Thymus (tissue), 11 donors: ENCODE data around the gene DBN1. TPM values are rescaled to one million over a fixed set of nuclear protein-coding genes. Genes with fewer than 3 reads are reported as not detected.

Experiments used
- DNase-seq, 9 donors: peaks; one replicate each; pipeline ENCODE4 v3.0.0-alpha.2; 2013; ENCODE audit warnings: low spot score in 9 of 9, low read depth in 6 of 9, missing footprints in 1 of 9
- H3K27ac ChIP-seq, 2 donors: one replicate each; pipeline ENCODE4 v1.5.1; 2013; ENCODE audit warnings: control low read depth in 1 of 2, low read depth in 1 of 2, low read length in 1 of 2, mild to moderate bottlenecking in 1 of 2, moderate library complexity in 1 of 2
- H3K27me3 ChIP-seq, 2 donors: one replicate each; pipeline ENCODE4 v1.5.1; 2013; ENCODE audit warnings: low read length in 1 of 2; ENCODE audit not compliant: control insufficient read depth in 2 of 2, insufficient read depth in 1 of 2
- H3K36me3 ChIP-seq, 2 donors: one replicate each; pipeline ENCODE4 v1.5.1; 2013; ENCODE audit warnings: low read length in 1 of 2, mild to moderate bottlenecking in 1 of 2, moderate library complexity in 1 of 2; ENCODE audit not compliant: control insufficient read depth in 2 of 2, insufficient read depth in 2 of 2
- H3K4me1 ChIP-seq, 2 donors: one replicate each; pipeline ENCODE4 v1.5.1; 2013; ENCODE audit warnings: low read length in 2 of 2; ENCODE audit not compliant: control insufficient read depth in 2 of 2, insufficient read depth in 2 of 2
- H3K4me3 ChIP-seq, 2 donors: one replicate each; pipeline ENCODE4 v1.5.1; 2013; ENCODE audit warnings: low read length in 2 of 2, control low read depth in 1 of 2, mild to moderate bottlenecking in 1 of 2
- H3K9me3 ChIP-seq, 2 donors: one replicate each; pipeline ENCODE4 v1.5.1; 2013; ENCODE audit warnings: low read length in 1 of 2, mild to moderate bottlenecking in 1 of 2; ENCODE audit not compliant: control insufficient read depth in 2 of 2, insufficient read depth in 1 of 2
- WGBS: extraction: QIAGEN DNeasy Blood & Tissue Kit; methylation state at CpG from one replicate; pipeline ENCODE4 v1.1.7; 2013; 5-methylcytosine and 5-hydroxymethylcytosine counted together
- polyA plus RNA-seq: library from polyadenylated mRNA; stranded (reverse); fragments of 200-250 nt; gene quantifications from one replicate; pipeline ENCODE4 v1.2.3, GENCODE V29; 2013
- total RNA-seq: library from RNA; stranded (reverse); fragments of 120-200 nt; gene quantifications from one replicate; pipeline ENCODE4 v1.2.4, GENCODE V29; 2013
- donor health status: healthy.

DBN1 gene
- total and polyA plus RNA-seq, 2 donors, result 32.3 to 34.3 TPM

DNA sequence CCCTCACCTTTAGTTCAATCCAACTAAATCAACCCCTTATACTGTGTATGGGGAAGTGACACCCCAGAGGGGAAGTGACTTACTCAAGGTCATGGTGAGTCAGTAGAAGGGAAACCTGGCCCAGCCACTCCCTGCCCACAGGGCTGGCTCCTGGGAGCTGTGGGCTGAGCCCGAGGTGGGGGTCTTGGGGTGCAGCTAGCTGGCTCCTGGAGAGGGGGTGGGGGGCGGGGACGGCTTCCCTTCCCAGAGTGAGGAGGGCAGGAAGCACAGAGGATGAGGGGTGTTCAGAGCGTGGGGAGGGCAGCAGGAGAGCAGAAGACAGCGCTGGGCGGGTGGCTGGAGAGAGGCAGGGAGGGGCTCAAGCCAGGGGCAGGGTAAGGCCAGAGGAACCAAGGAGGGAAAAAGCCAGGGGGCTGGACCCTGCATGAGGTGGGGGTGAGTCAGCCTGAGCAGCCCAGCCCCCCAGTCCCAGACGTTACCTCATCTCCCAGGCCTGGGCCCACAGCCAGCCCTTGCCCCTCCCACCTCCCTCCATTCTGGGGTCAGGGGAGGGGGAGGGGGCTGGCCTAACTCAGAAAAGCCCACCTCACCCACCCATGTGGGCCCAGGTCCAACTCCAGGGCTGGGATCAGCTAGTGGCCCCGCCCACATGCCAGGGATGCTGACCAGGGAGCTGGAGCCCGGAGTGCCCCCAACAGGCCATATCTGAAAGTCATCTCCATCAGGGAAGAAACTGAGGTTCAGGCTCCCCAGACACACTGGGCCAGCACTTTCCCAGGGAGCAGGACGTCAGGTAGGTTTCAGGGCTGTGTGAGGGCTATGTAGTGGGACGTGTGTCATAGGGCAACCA, 21.1 kb upstream of the DBN1 start:
- peaks cover 0 to 41% of the 10 kb centered on the region in 2 donors for H3K4me1 ChIP-seq
- WGBS, result 78% methylated on average over 11 of the region's 11 CpGs
- H3K36me3 ChIP-seq, result no peaks in the 10 kb centered on the region
- H3K4me3 ChIP-seq, result no peak overlapping the region
- no peak overlapping the region for H3K27ac ChIP-seq
- DNase-seq, result no peak
- peaks cover 12 to 36% of the 10 kb centered on the region in 2 donors for H3K27me3 ChIP-seq
- H3K9me3 ChIP-seq, result no peaks in the 10 kb centered on the region

DNA sequence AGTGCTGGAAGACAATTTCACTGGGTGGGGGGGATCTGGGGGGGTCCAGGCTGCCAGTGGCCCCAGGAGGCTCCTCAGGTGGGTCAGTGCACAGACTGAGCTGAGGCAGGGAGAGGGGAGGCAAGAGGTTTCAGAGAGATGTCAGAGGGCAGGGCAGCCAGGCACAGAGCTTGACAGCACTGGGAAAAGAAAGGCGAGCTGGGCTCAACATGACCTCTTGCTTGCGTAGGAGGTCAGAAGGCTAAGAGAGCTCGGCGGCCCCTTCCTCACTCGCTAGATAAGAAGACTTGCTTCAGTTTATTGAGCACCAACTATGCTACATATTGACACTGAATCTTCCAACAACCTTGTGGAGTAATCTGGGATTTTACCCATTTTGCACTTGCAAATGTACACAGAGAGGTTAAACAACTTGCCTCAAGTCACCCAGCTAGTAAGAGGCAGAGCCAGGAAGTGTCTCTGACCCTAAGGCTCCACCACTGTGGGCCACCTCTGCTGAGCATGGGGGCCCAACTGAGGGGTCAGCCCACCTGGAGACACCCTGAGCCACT, 20.4 kb upstream of the DBN1 start:
- H3K27me3 ChIP-seq, result peaks cover 11 to 29% of the 10 kb centered on the region in 2 donors
- peaks cover 0 to 41% of the 10 kb centered on the region in 2 donors for H3K4me1 ChIP-seq
- H3K36me3 ChIP-seq, result no peaks in the 10 kb centered on the region
- DNase-seq, result no peak
- no peak overlapping the region for H3K27ac ChIP-seq
- H3K4me3 ChIP-seq, result no peak overlapping the region
- 97% methylated on average over 5 of the region's 5 CpGs for WGBS
- H3K9me3 ChIP-seq, result no peaks in the 10 kb centered on the region

DNA sequence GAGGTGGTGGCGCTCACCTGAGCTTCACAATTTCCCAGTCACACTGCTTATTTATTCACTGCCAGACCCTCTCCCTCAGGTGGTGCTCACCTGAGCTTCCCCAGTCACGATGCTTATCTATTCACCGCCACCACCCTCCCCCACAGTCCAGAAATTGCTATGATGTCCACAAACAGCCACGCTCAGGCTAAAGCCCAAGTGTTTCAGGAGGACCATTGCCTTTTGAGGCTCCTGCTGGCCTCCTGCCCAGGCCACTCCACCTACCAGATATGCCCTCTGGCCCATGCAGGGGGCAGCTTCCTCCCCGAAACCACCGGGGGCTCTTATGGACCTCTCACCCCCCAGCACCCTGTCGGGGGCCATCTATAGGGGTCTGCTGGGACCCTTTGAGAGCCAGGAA, 19.4 kb upstream of the DBN1 start:
- no peak overlapping the region for H3K27ac ChIP-seq
- DNase-seq, result no peak
- peaks cover 0 to 32% of the 10 kb centered on the region in 2 donors for H3K4me1 ChIP-seq
- H3K4me3 ChIP-seq, result no peak overlapping the region
- WGBS, result 96% methylated on average over 7 of the region's 7 CpGs
- H3K36me3 ChIP-seq, result no peaks in the 10 kb centered on the region
- no peaks in the 10 kb centered on the region for H3K9me3 ChIP-seq
- H3K27me3 ChIP-seq, result peaks cover 2 to 19% of the 10 kb centered on the region in 2 donors

DNA sequence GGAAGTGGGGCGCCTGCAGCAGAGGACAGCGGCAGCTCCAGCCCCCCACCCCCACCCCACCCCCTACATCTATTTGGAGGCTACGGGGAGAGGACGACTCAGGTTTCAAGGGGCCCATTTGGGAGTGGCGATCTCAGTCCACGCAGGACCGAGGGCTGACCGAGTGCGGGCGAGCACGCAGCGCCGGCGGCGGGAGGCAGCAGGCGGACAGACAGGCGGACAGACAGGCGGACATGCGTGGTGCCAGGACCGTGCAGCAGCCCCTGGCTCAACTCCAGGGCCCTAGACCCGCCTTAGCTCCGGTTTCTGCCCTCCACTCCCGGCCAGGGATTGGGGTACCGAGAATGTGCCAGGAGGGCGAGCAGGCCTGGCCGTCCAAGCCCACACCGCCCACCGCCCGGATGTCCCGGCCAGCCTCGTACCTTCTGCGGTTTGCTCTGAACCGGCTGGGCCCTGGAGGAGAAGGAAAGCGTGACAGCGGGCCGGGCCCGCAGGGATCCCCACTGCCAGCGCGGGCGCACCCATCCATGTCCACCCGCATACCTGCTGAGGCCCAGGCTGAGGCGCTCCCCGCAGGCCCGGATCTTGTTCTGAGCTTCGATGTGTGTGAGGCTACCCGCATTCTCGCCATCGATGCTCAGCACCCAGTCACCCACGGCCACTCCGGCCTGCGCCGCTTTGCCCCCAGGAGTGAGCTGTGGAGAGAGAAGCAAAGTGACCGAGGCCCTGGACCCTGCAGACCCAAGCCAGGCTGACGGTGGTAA, 18.7 kb upstream of the DBN1 start:
- Histone ChIP-seq H3K36me3 (no peaks in the 10 kb centered on the region), H3K4me1 (peaks cover 0 to 28% of the 10 kb centered on the region in 2 donors), H3K4me3 (no peak overlapping the region), H3K27me3 (peaks cover 0 to 14% of the 10 kb centered on the region in 2 donors), H3K27ac (peak overlapping the region in 1 of 2 donors; percentile 21), H3K9me3 (no peaks in the 10 kb centered on the region)
- no peak for DNase-seq
- 97% methylated on average over 54 of the region's 54 CpGs for WGBS

DNA sequence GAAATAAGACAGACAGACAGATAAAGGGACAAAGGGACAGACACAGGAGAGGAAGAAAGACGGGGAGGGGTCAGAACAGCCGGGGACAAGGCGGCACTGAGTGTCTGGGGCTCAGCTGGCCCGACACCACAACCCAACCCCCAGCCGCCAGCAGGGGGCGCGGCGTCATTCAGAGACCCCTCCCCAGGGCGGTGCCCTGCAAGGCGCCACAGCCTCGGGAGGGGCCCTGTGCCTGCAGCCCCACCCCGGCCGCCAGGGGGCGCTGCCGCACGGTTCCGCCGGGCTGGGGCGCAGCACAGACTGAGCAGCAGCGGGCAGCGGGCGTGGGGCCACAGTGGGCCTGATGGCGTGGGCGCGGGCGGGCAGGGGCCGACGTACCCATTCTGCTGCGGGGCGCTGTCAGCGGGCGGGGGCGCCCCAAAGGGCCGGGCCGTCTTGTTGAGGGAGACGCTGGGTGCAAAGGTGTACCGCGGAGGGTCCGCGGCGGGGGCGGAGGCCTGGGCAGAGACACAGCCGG, 18.1 kb upstream of the DBN1 start:
- peaks cover 0 to 8% of the 10 kb centered on the region in 2 donors for H3K27me3 ChIP-seq
- H3K27ac ChIP-seq, result no peak overlapping the region
- no peak overlapping the region for H3K4me3 ChIP-seq
- no peaks in the 10 kb centered on the region for H3K36me3 ChIP-seq
- peaks cover 0 to 23% of the 10 kb centered on the region in 2 donors for H3K4me1 ChIP-seq
- H3K9me3 ChIP-seq, result no peaks in the 10 kb centered on the region
- 87% methylated on average over 43 of the region's 43 CpGs for WGBS
- peak in 1 of 9 donors; percentile 60 for DNase-seq

DNA sequence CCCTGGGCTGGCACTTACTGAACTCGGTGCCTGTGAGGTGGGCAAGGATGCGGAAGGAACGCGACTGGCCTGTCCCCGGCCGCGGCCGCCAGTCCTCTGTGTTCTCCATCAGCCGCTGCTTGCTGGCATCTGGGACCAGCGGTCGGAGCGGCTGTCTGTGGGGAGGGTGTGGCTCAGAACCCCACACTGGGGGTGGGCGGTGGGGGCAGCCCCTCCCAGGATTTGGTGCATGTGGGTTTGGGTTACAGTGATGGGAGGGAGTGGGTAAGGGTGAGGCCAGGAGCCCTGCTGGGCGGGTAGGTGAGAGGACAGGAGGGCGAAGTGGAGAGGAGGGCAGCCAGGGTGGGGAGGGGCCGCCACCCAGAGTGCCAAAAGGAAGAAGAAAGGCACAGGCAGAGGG, 17.6 kb upstream of the DBN1 start:
- no peak for DNase-seq
- peaks cover 0 to 3% of the 10 kb centered on the region in 2 donors for H3K27me3 ChIP-seq
- 98% methylated on average over 16 of the region's 16 CpGs for WGBS
- H3K9me3 ChIP-seq, result no peaks in the 10 kb centered on the region
- no peak overlapping the region for H3K27ac ChIP-seq
- no peak overlapping the region for H3K4me3 ChIP-seq
- H3K4me1 ChIP-seq, result peaks cover 0 to 18% of the 10 kb centered on the region in 2 donors
- H3K36me3 ChIP-seq, result no peaks in the 10 kb centered on the region

DNA sequence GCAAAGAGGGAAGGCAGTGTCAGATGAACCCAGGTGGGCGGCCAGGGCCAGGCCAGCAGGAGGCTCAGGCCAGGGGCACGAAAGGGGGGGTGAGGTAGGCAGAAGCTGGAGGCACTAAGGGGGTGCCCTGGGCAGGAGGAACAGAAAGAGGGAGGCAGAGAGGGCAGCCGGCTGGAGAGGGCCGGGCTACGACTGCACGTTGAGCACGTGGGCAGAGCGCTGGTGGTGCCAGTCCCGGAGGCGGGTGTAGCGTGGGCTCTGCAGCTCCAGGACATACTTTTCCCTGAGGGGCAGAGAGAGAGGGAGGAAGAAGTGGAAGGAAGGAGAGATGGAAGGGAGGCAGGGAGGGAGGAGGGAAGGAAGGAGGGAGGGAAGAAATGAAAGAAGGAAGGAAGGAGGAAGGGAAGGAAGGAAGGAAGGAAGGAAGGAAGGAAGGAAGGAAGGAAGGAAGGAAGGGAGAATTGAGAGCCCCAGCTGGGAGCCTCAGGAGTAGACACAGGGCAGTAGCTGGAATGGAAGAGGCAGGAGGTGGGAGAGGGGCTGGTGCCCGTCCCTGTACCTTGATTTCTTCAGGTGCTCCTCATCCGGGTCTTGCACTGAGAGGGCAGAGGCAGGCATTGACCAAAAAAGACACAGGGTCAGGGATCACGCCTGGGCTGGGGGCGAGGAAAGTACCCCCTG, 17.0 kb upstream of the DBN1 start:
- peaks cover 0 to under 1% of the 10 kb centered on the region in 2 donors for H3K27me3 ChIP-seq
- peaks cover 0 to 12% of the 10 kb centered on the region in 2 donors for H3K4me1 ChIP-seq
- H3K36me3 ChIP-seq, result no peaks in the 10 kb centered on the region
- no peak for DNase-seq
- WGBS, result 98% methylated on average over 15 of the region's 15 CpGs
- H3K27ac ChIP-seq, result no peak overlapping the region
- H3K9me3 ChIP-seq, result no peaks in the 10 kb centered on the region
- no peak overlapping the region for H3K4me3 ChIP-seq

DNA sequence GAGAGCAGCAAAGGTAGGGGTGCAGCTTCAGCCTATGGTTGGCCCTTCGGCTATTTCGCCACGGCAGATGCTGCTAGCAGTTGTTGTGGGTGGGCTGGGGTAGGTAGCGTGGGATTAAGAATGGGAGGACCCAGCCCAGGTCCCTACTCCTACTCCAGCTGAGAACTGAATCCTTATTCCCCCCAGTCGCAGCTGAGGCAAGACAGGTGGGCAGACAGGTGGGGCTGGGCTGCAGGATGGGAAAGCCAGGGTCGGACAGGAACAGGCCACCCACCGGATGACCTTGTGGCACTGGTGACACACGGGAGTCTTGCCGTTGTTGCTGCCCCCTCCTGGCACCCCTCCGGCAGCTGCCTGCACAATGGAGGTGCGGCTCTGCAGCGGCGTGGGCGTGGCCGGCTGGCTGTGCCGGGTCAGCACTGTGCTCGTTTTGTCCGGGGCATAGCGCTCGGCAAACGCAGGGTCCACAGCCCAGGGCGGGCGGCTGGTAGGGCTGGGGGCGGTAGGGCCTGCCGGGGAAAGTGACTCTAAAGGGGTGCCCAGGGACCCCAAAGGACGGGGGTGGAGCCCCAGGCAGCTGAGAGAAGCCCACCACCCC, 15.8 kb upstream of the DBN1 start:
- peaks cover 0 to 3% of the 10 kb centered on the region in 2 donors for H3K4me1 ChIP-seq
- no peak for DNase-seq
- 91% methylated on average over 26 of the region's 26 CpGs for WGBS
- H3K27me3 ChIP-seq, result no peaks in the 10 kb centered on the region
- no peak overlapping the region for H3K4me3 ChIP-seq
- H3K9me3 ChIP-seq, result no peaks in the 10 kb centered on the region
- H3K27ac ChIP-seq, result no peak overlapping the region
- no peaks in the 10 kb centered on the region for H3K36me3 ChIP-seq
